HG03521 (cell line): Measurements from ENCODE around the gene SPON2.

Experiments used
- ATAC-seq: cut with Tn5 transposase; IDR thresholded peaks from one replicate; pipeline ENCODE4 v1.9.1; 2021; ENCODE audit warnings: mild to moderate bottlenecking, moderate library complexity; ENCODE audit not compliant: unreplicated experiment

SPON2 gene

DNA sequence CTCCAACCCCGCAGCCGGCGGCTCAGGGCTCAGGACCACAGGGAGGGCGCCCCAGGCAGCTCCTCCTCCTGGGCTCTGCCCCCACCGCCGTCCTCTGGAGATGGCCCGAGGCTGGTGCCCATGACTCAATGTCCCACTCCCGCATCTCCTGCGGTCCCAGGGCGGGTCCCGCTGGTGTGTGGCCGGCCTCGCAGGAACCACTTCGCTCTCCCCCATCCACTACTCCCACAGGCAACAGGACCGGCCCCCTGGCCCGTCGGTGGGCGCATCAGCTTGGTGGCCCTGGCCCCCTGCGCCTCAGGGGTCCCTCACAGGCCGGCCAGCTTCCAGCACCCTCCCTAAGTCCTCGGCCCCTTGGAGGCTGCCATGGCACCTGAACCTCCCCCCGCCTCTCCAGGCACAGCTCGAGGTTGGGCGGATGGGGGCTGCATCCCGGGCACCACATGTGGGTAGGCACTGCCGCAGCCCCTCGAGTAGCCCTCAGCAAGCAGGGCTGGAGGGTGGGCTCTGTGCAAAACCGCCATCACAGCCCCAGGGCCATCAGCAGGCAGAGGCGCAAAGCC is 22.8 kb upstream of the SPON2 start:
- ATAC-seq: no peak

DNA sequence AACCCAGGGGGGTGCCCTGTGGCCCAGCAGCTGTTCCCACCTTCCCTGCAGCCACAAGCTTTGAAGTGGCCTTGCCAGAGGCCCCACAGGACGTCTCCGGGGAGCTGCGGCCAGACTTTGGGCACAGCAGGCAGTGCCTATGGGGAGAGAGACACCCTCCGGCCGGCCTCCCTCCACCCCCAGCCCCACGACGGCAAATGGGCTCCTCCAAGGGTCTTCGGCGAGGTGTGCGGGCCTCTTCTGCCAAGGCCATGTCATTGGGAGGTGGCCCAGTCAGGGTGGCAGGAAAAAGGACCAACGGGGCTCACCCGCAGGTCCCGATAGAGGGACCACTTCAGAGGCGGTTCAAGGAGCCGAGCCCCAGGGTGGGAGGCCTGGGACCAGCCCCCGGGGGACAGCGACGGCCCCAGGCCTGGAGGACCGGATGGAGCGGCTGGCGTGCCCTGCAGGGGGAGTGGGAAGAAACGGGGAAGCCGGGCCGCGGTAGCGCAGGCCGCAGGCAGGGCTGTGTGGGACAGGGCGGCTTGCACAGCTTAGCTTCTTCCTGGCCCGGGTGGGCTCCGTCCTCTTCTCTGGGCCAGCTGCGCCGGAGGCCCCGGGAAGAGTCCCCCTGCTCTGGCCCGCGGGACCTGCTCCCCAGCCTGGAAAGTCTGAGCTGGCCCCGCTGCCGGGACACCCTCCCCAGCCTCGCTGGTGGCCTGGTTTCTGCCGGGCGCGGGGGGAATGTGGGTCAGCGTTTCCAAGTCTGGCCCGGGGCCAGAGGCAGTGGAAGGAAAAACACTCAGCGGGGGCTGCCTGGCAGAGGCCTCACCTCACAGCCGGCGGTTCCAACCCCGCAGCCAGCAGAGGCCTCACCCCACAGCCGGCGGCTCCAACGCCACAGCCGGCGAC is 21.9 kb upstream of the SPON2 start:
- ATAC-seq: no peak

GRCh38 chr4:1193206-1194009 is 21.0 kb upstream of the SPON2 start:
- no peak for ATAC-seq

DNA sequence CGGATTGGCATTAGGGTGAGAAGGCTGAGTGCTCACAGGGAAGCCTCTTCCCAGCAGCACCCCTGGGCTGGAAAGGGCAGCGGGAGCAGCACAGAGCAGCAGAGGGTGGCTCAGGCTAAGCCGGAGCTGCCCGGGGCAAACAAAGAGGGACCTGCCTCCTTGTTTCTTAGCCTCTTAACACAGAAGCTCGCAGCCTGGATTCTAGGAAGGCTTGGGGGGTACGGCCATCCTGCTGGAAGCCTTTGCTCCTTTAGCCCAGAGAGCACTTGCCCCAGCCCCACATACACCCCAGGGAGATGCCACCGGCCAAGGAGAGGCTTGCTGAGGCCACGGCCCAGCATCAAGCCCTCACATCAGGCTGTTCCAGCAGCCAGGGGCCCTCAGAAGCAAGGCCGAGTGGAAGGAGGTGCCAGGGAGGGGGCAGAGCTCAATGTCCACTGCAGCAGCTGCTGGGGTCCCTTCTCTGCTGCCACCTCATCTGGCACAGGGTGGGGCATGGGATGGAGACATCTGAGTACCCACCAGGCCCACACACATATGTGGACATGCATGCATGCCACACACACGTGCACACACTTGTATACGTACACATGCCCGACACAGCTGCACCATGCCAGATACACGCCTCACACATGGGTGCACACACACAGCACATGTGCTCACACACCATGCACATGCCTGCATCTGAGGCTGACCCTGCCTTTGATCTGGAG is 20.3 kb upstream of the SPON2 start:
- ATAC-seq: no peak

DNA sequence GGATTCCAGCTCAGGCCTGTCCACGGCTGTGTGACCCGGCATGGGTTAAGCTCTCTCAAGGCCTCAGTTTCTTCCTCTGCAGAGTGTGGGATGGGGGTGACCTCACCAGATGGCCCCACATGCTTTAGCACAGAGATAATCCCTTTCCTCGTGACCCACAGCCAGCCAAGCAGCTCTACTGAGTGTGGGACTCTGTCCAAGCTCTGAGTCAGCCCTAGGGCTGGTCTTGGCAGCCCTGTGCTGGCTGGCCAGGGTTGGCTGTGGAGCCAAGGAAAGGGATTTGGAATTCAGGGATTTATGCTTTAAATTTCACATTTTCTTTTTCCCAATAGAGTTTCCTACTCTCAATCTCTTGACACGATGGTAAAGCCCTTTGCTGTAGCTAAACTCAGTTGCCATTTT is 19.7 kb upstream of the SPON2 start:
- ATAC-seq: no peak

DNA sequence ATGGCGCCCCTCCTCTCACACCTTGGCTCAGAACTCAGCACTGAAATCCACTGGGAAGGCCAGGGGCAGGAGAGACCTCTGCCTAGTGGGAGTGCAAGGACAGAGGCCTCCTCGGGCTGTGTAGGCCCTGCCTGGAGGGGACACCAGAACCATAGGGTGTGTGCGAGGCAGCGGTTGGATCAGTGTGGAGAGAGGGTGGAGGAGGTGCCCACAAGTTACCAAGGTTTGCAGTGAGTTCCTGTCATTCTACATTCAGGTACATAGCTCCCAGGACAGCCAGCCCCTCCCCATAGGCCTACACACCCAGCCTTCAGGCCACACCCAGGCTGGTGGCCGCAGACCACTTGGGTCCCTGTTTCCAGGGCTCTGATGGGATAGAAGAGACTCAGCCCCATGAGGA is 19.2 kb upstream of the SPON2 start:
- ATAC-seq: no peak

- no peak for ATAC-seq
Measured at GRCh38 chr4:1187182-1187581, 14.8 kb upstream of the SPON2 start.

DNA sequence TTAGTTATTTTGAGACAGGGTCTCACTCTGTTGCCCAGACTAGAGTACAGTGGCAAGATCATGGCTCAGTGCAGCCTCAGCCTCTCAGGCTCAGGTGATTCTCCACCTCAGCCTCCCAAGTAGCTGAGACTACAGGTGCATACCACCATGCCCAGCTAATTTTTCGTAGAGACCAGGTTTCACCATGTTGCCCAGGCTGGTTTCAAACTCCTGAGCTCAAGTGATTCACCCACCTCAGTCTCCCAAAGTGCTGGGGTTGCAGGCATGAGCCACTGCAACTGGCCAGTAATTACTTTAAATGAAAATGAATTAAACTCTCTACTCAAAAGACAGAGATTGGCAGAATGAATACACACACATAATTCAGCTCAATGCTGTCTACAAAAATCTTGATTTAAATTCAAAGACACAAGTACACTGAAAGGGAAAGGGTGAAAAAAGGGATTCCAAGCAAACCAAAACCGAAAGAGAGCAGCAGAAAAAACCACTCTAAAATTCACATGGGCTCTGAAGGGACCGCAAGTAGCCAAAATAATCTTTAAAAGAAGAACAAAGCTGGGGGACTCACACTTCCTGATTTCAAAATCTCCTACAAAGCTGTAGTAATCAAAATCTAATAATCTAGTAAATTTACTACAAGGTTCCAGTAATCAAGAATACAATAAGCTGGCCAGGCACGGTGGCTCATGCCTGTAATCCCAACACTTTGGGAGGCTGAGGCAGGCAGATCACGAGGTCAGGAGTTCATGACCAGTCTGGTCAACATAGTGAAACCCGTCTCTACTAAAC is 11.8 kb upstream of the SPON2 start:
- no peak for ATAC-seq

GRCh38 chr4:1182313-1182712 is 9.9 kb upstream of the SPON2 start:
- ATAC-seq: no peak

DNA sequence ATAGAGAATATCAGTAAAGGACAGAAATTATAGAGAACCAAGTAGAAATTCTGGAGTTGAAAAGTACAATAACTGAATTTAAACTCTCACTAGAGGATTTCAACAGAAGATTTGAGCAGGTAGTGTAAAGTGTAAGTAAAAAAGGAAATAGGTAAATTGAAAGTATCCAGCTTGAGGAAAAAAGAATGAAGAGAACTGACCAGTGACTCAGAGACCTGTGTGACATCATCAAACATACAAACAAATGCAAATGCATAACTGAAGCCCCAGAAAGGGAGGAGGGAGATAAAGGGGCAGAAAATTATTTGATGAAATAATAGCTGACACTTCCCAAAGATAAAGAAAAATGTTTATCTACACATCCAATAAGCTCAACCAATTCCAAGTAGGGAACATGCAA is 8.3 kb upstream of the SPON2 start:
- ATAC-seq: no peak

DNA sequence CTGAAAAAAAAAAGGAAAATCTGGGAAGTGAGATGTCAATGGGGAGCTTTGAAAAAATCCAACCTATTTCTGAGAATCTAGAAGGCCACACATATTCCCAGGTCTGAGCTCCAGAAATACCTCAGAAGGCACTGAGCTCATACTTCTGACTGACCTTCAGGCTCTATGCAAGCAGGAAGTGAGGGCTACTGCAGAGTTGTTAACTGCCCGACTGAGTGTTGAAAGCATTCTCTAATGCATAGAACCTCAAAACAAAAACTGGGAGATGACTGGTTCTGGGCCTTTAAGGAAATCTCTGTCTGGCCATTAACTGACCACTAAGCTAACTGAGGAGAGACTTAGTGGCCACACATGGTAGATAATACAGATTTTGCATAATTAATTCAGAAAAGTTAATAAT is 7.6 kb upstream of the SPON2 start:
- no peak for ATAC-seq

DNA sequence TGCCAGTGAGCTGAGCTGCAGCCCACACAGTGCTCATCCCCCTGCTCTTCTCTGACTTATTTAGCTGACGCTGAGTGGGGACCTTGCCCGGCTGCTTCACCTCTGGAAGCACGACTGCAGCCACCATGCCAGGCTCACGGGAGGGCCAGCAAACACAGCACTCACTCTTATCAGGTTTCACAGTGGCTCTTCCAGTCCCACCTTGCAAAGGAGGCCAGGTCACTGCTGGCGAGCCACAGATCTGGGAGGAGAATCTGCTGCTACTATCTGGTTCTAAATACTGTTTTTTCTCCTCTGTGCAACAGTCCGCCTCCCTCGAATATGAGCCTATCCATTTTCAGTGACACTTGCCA is 6.7 kb upstream of the SPON2 start:
- ATAC-seq: no peak

GRCh38 chr4:1178300-1179088 is 6.1 kb upstream of the SPON2 start:
- no peak for ATAC-seq

DNA sequence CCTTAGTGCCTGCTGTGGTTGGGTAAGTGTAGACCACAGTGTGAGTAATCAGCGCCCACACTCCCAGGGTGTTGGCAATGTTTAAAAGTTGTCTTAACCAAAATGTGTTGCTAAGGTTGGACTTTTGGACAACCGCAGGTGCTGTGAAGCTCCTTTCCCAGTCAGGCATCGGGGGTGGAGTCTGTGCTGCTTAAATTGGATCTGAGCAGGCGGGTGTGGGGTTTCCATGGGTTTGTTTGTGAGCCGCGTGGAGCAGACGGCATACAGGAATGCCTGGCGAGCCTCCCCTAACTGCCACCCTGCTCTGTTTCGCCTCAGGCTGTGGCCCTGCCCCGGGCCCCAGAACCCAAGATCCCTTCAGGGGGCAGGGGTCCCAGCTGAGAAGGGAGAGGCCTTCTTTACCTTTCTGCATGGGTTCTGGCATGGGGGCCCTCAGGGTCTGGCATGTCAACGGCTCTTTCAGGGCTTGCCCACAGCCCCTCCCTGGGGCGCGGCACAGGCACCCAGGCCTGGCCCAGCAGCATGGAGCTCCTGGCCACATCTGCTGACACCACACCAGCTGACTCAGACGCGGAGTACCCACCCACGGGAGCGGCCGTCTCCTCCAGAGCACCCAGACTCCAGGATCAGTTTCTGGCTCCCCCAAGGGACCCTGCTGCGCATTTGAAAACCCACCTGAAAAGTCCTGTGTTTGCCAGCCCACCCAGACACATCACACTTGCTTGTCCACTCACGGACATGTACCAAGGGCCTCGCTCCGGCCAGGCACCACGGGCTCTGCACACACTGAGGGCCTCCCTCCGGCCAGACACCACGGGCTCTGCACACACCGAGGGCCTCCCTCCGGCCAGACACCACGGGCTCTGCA is 5.1 kb upstream of the SPON2 start:
- no peak for ATAC-seq

DNA sequence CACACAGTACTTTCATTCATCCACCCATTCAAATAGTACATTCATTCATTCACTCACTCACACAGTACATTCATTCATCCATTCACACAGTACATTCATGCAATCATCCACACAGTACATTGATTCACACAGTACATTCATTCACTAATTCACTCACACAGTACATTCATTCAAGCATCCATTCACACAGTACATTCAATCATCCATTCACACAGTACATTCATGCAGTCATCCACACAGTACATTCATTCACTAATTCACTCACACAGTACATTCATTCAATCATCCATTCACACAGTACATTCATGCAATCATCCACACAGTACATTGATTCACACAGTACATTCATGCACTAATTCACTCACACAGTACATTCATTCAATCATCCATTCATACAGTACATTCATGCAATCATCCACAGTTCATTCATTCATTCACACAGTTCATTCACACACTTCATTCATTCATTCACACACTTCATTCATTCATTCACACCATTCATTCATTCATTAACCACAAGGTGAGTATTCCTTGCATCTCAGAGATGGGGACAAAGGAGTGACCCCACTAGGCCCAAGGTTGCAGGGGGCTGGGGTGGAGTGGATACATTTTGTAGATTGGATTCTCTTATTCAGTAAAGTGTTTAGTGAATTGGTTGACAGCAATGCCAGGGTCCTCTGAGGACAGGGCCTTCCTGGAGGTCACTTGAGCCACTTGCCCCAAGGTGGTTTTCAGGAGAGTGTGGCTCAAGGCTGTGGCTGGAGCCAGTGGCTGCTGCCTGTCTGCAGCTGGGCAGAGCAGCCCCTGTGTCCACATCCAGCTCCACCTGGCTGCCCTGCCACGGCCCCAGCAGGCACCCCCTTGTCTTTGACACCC is 4.3 kb upstream of the SPON2 start:
- ATAC-seq: no peak

- ATAC-seq: no peak
Measured at GRCh38 chr4:1175635-1176229, 3.3 kb upstream of the SPON2 start.

GRCh38 chr4:1174941-1175634 is 2.7 kb upstream of the SPON2 start:
- ATAC-seq: no peak
